Parathyroid adenoma (tissue), 2 donors: ENCODE measurements around the gene CD46.

Experiments used
- H2AFZ ChIP-seq: fragments of 300-600 bp; sonication (generic); one replicate; pipeline ENCODE4 v1.7.0; 2017; ENCODE audit warnings: antibody characterized with exemption, mild to moderate bottlenecking
- H3K27ac ChIP-seq: fragments of 300-600 bp; sonication (generic); one replicate; pipeline ENCODE4 v1.7.0; 2017
- H3K27me3 ChIP-seq: fragments of 300-600 bp; sonication (generic); one replicate; pipeline ENCODE4 v1.7.0; 2017; ENCODE audit warnings: low read length; ENCODE audit not compliant: control insufficient read depth, insufficient read depth
- H3K36me3 ChIP-seq: fragments of 300-600 bp; sonication (generic); one replicate; pipeline ENCODE4 v1.7.0; 2017; ENCODE audit warnings: low read length; ENCODE audit not compliant: control insufficient read depth, insufficient read depth
- H3K4me1 ChIP-seq: fragments of 300-600 bp; sonication (generic); one replicate; pipeline ENCODE4 v1.7.0; 2017; ENCODE audit warnings: control low read depth
- H3K4me2 ChIP-seq: fragments of 300-600 bp; sonication (generic); one replicate; pipeline ENCODE4 v1.7.0; 2017; ENCODE audit warnings: low read length
- H3K4me3 ChIP-seq: fragments of 300-600 bp; sonication (generic); one replicate; pipeline ENCODE4 v1.7.0; 2017; ENCODE audit warnings: low read depth, low read length
- H3K79me2 ChIP-seq: fragments of 300-600 bp; sonication (generic); one replicate; pipeline ENCODE4 v1.7.0; 2017; ENCODE audit warnings: control low read depth
- H3K9ac ChIP-seq: fragments of 300-600 bp; sonication (generic); one replicate; pipeline ENCODE4 v1.7.0; 2017; ENCODE audit warnings: mild to moderate bottlenecking
- H3K9me3 ChIP-seq: fragments of 300-600 bp; sonication (generic); one replicate; pipeline ENCODE4 v1.7.0; 2017; ENCODE audit warnings: low read length; ENCODE audit not compliant: control insufficient read depth
- TF ChIP-seq, protein P1 (sequence below): fragments of 300-600 bp; sonication (generic); IDR thresholded peaks from one replicate; pipeline ENCODE4 v1.7.0; 2017; ENCODE audit warnings: antibody characterized with exemption, mild to moderate bottlenecking
- donor health status: primary hyperparathyroidism.

Gene CD46

GRCh38 chr1:207789792-207790787 is 38.2 kb downstream of the CD46 start:
- no peaks in the 10 kb centered on the region for H3K79me2 ChIP-seq
- no peaks in the 10 kb centered on the region for H3K27me3 ChIP-seq
- peak overlapping the region; percentile 37 for H3K4me3 ChIP-seq
- no peak overlapping the region for H2AFZ ChIP-seq
- H3K36me3 ChIP-seq, result no peaks in the 10 kb centered on the region
- TF ChIP-seq, protein P1, sequence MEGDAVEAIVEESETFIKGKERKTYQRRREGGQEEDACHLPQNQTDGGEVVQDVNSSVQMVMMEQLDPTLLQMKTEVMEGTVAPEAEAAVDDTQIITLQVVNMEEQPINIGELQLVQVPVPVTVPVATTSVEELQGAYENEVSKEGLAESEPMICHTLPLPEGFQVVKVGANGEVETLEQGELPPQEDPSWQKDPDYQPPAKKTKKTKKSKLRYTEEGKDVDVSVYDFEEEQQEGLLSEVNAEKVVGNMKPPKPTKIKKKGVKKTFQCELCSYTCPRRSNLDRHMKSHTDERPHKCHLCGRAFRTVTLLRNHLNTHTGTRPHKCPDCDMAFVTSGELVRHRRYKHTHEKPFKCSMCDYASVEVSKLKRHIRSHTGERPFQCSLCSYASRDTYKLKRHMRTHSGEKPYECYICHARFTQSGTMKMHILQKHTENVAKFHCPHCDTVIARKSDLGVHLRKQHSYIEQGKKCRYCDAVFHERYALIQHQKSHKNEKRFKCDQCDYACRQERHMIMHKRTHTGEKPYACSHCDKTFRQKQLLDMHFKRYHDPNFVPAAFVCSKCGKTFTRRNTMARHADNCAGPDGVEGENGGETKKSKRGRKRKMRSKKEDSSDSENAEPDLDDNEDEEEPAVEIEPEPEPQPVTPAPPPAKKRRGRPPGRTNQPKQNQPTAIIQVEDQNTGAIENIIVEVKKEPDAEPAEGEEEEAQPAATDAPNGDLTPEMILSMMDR, result no peak
- peaks cover 9% of the 10 kb centered on the region for H3K4me1 ChIP-seq
- no peaks in the 10 kb centered on the region for H3K9me3 ChIP-seq
- H3K27ac ChIP-seq, result peak overlapping the region; percentile 95
- no peak overlapping the region for H3K9ac ChIP-seq
- H3K4me2 ChIP-seq, result peak overlapping the region; percentile 64

DNA sequence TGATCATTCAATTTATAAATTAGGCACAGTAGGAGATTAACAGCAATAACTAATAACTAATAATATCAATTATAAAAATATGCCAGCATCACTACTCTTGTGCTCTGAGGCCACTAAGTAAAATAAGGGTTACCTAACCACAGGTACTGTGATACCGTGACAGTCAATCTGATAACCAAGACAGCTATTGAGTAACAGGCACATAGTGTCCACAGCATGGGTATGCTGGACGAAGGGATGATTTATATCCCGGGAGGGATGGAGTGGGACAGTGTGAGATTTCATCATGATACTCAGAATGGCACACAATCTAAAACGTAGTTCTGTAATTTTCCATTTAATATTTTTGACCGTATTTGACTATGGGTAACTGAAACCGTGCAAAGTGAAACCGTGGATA is 39.4 kb downstream of the CD46 start:
- Histone ChIP-seq H3K27ac (peak overlapping the region; percentile 95), H2AFZ (no peak overlapping the region), H3K36me3 (no peaks in the 10 kb centered on the region)

DNA sequence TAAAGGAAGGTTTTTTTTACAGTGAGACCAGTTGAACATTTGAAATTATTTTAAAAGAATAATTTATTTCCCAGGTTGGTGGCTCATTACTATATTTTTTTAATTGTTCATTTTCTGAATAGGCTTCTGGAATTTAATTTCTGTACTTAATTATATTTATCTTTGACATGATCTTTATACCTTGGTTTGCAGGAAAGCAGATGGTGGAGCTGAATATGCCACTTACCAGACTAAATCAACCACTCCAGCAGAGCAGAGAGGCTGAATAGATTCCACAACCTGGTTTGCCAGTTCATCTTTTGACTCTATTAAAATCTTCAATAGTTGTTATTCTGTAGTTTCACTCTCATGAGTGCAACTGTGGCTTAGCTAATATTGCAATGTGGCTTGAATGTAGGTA is 41.5 kb downstream of the CD46 start:
- Histone ChIP-seq H3K36me3 (no peaks in the 10 kb centered on the region), H3K9ac (no peak overlapping the region), H3K27me3 (no peaks in the 10 kb centered on the region), H3K27ac (peak overlapping the region; percentile 95), H3K79me2 (no peaks in the 10 kb centered on the region), H3K4me1 (peaks cover 9% of the 10 kb centered on the region), H2AFZ (no peak overlapping the region), H3K4me3 (no peak overlapping the region), H3K9me3 (no peaks in the 10 kb centered on the region), H3K4me2 (no peak overlapping the region)
- TF ChIP-seq, protein P1, result no peak

More for the DNA sequence above, 39.4 kb downstream of the CD46 start:
- no peaks in the 10 kb centered on the region for H3K79me2 ChIP-seq
- no peaks in the 10 kb centered on the region for H3K27me3 ChIP-seq
- peaks cover 9% of the 10 kb centered on the region for H3K4me1 ChIP-seq
- H3K4me3 ChIP-seq, result peak overlapping the region; percentile 37
- peak overlapping the region; percentile 64 for H3K4me2 ChIP-seq
- H3K9ac ChIP-seq, result no peak overlapping the region
- H3K9me3 ChIP-seq, result no peaks in the 10 kb centered on the region
- TF ChIP-seq, protein P1, result no peak

DNA sequence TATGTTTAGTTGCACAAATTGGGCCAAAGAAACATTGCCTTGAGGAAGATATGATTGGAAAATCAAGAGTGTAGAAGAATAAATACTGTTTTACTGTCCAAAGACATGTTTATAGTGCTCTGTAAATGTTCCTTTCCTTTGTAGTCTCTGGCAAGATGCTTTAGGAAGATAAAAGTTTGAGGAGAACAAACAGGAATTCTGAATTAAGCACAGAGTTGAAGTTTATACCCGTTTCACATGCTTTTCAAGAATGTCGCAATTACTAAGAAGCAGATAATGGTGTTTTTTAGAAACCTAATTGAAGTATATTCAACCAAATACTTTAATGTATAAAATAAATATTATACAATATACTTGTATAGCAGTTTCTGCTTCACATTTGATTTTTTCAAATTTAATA is 43.0 kb downstream of the CD46 start:
- H3K79me2 ChIP-seq, result no peaks in the 10 kb centered on the region
- no peak overlapping the region for H3K9ac ChIP-seq
- no peaks in the 10 kb centered on the region for H3K9me3 ChIP-seq
- no peak overlapping the region for H3K4me3 ChIP-seq
- H3K4me1 ChIP-seq, result peaks cover 9% of the 10 kb centered on the region
- peak overlapping the region; percentile 1 for H3K4me2 ChIP-seq
- H2AFZ ChIP-seq, result no peak overlapping the region
- H3K27ac ChIP-seq, result peak overlapping the region; percentile 49
- TF ChIP-seq, protein P1, result no peak
- no peaks in the 10 kb centered on the region for H3K27me3 ChIP-seq
- no peaks in the 10 kb centered on the region for H3K36me3 ChIP-seq
